Stomach (tissue), 19 donors: ENCODE results near the gene SCP2. TPM values are rescaled to one million over a fixed set of nuclear protein-coding genes. Genes with fewer than 3 reads are reported as not detected.
A peak's percentile ranks its signal among the peaks of the same experiment; 100 is the strongest.

ENCODE experiments used
- DNase-seq, 2 donors: peaks; one replicate each; pipeline versions ENCODE4 v3.0.0 to v3.0.0-alpha.2; 2013 to 2019
- H3K27ac ChIP-seq, 5 donors: fragments of 200-600 bp in 4 of 5; sonication (generic) in 4 of 5; one replicate each; pipeline ENCODE4 v1.5.1; 2013 to 2019; ENCODE audit warnings: mild to moderate bottlenecking in 1 of 5, moderate library complexity in 1 of 5
- H3K27me3 ChIP-seq, 3 donors: fragments of 200-600 bp; sonication (generic); one replicate each; pipeline ENCODE4 v1.5.1; 2017 to 2019; ENCODE audit warnings: mixed run types in 1 of 3
- H3K36me3 ChIP-seq, 4 donors: fragments of 200-600 bp; sonication (generic); 1 replicate in 3 of 4; 2 replicates in 1 of 4; pipeline ENCODE4 v1.5.1; 2016 to 2019
- H3K4me1 ChIP-seq, 4 donors: fragments of 200-600 bp; sonication (generic); one replicate each; pipeline ENCODE4 v1.5.1; 2016 to 2019
- H3K4me3 ChIP-seq, 4 donors: fragments of 200-600 bp; sonication (generic) in 3 of 4; one replicate each; pipeline ENCODE4 v1.5.1; 2016 to 2019; ENCODE audit warnings: mild to moderate bottlenecking in 1 of 4
- H3K9me3 ChIP-seq, 4 donors: fragments of 200-600 bp; sonication (generic); one replicate each; pipeline ENCODE4 v1.5.1; 2016 to 2019
- EP300 ChIP-seq: sonication (generic); formaldehyde crosslinking; IDR thresholded peaks from one replicate; pipeline ENCODE4 v1.6.1; 2017; ENCODE audit warnings: antibody characterized with exemption
- POLR2A ChIP-seq, 4 donors: fragments of 450-650 bp; IDR thresholded peaks; one replicate each; pipeline ENCODE4 v1.6.1; 2016; ENCODE audit warnings: antibody characterized with exemption in 4 of 4, control low read depth in 2 of 4, mild to moderate bottlenecking in 1 of 4, moderate library complexity in 1 of 4
- POLR2AphosphoS5 ChIP-seq, 3 donors: sonication (generic); formaldehyde crosslinking; IDR thresholded peaks; one replicate each; pipeline ENCODE4 v1.6.1; 2016; ENCODE audit warnings: antibody characterized with exemption in 3 of 3
- WGBS, 5 donors: extraction: QIAGEN DNeasy Blood & Tissue Kit in 3 of 5; methylation state at CpG; one replicate each; pipeline versions ENCODE4 v1.1.5 to v1.1.7; 2013 to 2018; 5-methylcytosine and 5-hydroxymethylcytosine counted together
- intact Hi-C: fragments of 100-400 bp; cut with DNase I; formaldehyde crosslinking; loops from one replicate; pipeline ENCODE4 v1.15.1; 2023; ENCODE audit warnings: low total_unique reads
- long read RNA-seq, 10 donors: transcript quantifications; one replicate each; lab custom pipeline, GENCODE V29; 2026
- polyA plus RNA-seq, 3 donors: library from polyadenylated mRNA; stranded (reverse); fragments of 200-250 nt; gene quantifications; one replicate each; pipeline ENCODE4 v1.2.3, GENCODE V29; 2013
- total RNA-seq, 5 donors: library from RNA; depleted of rRNA; stranded (reverse); fragments of >200 nt; gene quantifications; one replicate each; pipeline versions ENCODE4 v1.1.0 to v1.2.3, GENCODE V29; 2014 to 2016
- TF ChIP-seq, protein P1 (sequence below), 7 experiments: fragments of 450-650 bp in 4 of 7; fragments of 200-600 bp in 3 of 7; sonication (generic) in 3 of 7; IDR thresholded peaks; one replicate each; pipeline ENCODE4 v1.5.1; 2016 to 2019; ENCODE audit warnings: antibody characterized with exemption in 7 of 7, control low read depth in 2 of 7, mild to moderate bottlenecking in 1 of 7
- donor health status: healthy with polysubstance abuse.
- donor health status: Bipolar disorder and iron deficiency.
- donor health status: healthy.

SCP2 gene
- total RNA-seq = 100 to 1,000 TPM in 1 of 5 donors, 10 to 100 TPM in 4; 45.1 to 333 (median 86.4) TPM
- 100 to 1,000 TPM; 107 to 347 (median 177) TPM for polyA plus RNA-seq
- long read RNA-seq, donor 1, transcript SCP2-207 (5 exons, 894 nt) = major isoform, 31 of 37 reads
- long read RNA-seq, donor 1, transcript SCP2-203 (16 exons, 2,811 nt) = minor isoform, 5 of 37 reads
- long read RNA-seq, donor 1, partial matches to known transcripts = 0 of 37 reads
- long read RNA-seq, donor 1, other reads (novel, unspliced or antisense) = 0 of 37 reads
- long read RNA-seq, donor 2, transcript SCP2-207 (5 exons, 894 nt) = major isoform, 52 of 72 reads
- long read RNA-seq, donor 2, transcript SCP2-203 (16 exons, 2,811 nt) = minor isoform, 10 of 72 reads
- long read RNA-seq, donor 2, partial matches to known transcripts = 7 of 72 reads
- long read RNA-seq, donor 2, other reads (novel, unspliced or antisense) = 0 of 72 reads
- long read RNA-seq, donor 3, transcript SCP2-207 (5 exons, 894 nt) = major isoform, 36 of 60 reads
- long read RNA-seq, donor 3, transcript SCP2-203 (16 exons, 2,811 nt) = minor isoform, 6 of 60 reads
- long read RNA-seq, donor 3, partial matches to known transcripts = 13 of 60 reads
- long read RNA-seq, donor 3, other reads (novel, unspliced or antisense) = 0 of 60 reads
- long read RNA-seq, donor 4, partial matches to known transcripts = 0 of 5 reads
- long read RNA-seq, donor 4, other reads (novel, unspliced or antisense) = 0 of 5 reads
- long read RNA-seq, donor 5, transcript SCP2-207 (5 exons, 894 nt) = major isoform, 40 of 50 reads
- long read RNA-seq, donor 5, transcript SCP2-203 (16 exons, 2,811 nt) = minor isoform, 8 of 50 reads
- long read RNA-seq, donor 5, partial matches to known transcripts = 0 of 50 reads
- long read RNA-seq, donor 5, other reads (novel, unspliced or antisense) = 0 of 50 reads
- long read RNA-seq, donor 6 = 0 reads
- long read RNA-seq, donor 7, transcript SCP2-207 (5 exons, 894 nt) = major isoform, 49 of 87 reads
- long read RNA-seq, donor 7, transcript SCP2-203 (16 exons, 2,811 nt) = minor isoform, 12 of 87 reads
- long read RNA-seq, donor 7, partial matches to known transcripts = 21 of 87 reads
- long read RNA-seq, donor 7, other reads (novel, unspliced or antisense) = 0 of 87 reads
- long read RNA-seq, donor 8, transcript SCP2-203 (16 exons, 2,811 nt) = minor isoform, 8 of 80 reads
- long read RNA-seq, donor 8, transcript SCP2-207 (5 exons, 894 nt) = major isoform, 63 of 80 reads
- long read RNA-seq, donor 8, partial matches to known transcripts = 5 of 80 reads
- long read RNA-seq, donor 8, other reads (novel, unspliced or antisense) = 0 of 80 reads
- long read RNA-seq, donor 9, transcript SCP2-207 (5 exons, 894 nt) = major isoform, 36 of 57 reads
- long read RNA-seq, donor 9, transcript SCP2-203 (16 exons, 2,811 nt) = minor isoform, 8 of 57 reads
- long read RNA-seq, donor 9, partial matches to known transcripts = 11 of 57 reads
- long read RNA-seq, donor 9, other reads (novel, unspliced or antisense) = 0 of 57 reads
- long read RNA-seq, donor 10, transcript SCP2-207 (5 exons, 894 nt) = major isoform, 29 of 34 reads
- long read RNA-seq, donor 10, partial matches to known transcripts = 0 of 34 reads
- long read RNA-seq, donor 10, other reads (novel, unspliced or antisense) = 0 of 34 reads

DNA sequence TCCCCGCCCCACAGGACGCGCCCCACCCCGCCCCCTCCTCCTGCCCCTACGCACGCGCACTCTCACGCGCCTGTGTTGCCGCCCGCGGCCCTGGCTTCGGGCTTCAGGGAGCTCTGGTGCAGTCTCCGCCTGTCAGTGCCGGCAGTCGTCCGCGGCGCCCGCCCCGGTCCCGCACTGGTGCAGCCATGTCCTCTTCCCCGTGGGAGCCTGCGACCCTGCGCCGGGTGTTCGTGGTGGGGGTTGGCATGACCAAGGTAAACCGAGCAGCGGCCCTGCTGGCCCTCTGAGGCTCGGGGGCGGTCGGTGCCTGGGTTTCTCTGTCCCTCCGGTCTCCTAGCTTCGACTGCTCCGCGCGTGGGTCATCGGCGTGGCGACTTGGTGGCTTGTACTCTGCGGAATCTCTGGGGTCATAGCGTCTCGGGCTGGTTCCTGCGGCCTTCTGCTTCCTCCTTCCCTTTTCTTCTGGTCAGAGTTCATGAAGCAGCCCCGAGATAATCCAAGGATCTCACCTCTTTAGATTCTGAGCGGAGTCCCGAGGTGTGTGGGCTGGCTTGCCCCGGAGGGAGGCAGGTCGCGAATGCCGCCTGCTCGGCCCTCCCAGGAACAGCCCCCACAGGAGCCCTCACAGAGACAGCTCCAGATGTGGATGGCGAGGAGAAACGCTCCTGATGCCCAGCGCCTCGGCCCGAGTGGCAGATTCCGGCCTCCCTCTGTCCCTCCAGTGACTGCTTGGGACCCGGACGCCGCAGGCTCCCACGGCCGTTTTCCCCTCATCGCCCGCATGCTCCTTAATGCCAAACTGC, at the start of gene SCP2:
SCP2 (plus strand) TSS at position 65 of the 803 bp plus-strand sequence; CDS start at position 186, 121 bp downstream.
- peaks cover 12 to 58% (median 34%) of the 10 kb centered on the region in 4 donors for H3K4me1 ChIP-seq
- 0 to 2% (median 1%) methylated on average over 40 to 65 of the region's 65 CpGs for WGBS, 5 donors
- DNase-seq = peak; percentile 88 to 91
- H3K27me3 ChIP-seq = no peaks in the 10 kb centered on the region
- H3K9me3 ChIP-seq = no peaks in the 10 kb centered on the region
- TF ChIP-seq POLR2A (IDR thresholded peaks at IDR 0.05) (peak in 1 of 4 donors; percentile 63), EP300 (no peak), POLR2AphosphoS5 (IDR thresholded peaks at IDR 0.05) (peak; percentile 52 to 89 (median 75))
- TF ChIP-seq, protein P1, sequence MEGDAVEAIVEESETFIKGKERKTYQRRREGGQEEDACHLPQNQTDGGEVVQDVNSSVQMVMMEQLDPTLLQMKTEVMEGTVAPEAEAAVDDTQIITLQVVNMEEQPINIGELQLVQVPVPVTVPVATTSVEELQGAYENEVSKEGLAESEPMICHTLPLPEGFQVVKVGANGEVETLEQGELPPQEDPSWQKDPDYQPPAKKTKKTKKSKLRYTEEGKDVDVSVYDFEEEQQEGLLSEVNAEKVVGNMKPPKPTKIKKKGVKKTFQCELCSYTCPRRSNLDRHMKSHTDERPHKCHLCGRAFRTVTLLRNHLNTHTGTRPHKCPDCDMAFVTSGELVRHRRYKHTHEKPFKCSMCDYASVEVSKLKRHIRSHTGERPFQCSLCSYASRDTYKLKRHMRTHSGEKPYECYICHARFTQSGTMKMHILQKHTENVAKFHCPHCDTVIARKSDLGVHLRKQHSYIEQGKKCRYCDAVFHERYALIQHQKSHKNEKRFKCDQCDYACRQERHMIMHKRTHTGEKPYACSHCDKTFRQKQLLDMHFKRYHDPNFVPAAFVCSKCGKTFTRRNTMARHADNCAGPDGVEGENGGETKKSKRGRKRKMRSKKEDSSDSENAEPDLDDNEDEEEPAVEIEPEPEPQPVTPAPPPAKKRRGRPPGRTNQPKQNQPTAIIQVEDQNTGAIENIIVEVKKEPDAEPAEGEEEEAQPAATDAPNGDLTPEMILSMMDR (IDR thresholded peaks at IDR 0.05) = no peak
- intact Hi-C loops = no loop called here
- H3K27ac ChIP-seq = peak within 1 kb of the TSS; percentile 67 to 85 (median 83)
- H3K4me3 ChIP-seq = peak within 1 kb of the TSS; percentile 57 to 85 (median 70)
- H3K36me3 ChIP-seq = no peaks in the 10 kb centered on the region

DNA sequence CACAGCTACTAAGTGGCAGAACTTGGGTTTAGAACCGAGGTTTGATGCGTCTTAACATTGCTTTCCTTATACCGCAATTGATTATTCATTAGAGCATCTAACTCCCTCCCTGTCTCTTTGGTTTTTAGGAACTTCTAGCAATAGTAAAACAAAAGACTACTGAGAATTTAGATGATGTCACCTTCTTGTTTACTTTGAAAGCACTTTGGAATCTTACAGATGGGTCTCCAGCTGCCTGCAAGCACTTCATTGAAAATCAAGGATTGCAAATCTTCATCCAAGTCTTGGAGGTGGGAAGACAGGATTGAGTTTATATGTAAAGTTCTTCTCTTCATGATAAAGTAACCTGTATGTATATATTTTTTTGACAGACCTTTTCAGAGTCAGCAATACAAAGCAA, 49.5 kb upstream of the SCP2 start:
- DNase-seq = no peak
- no peaks in the 10 kb centered on the region for H3K4me1 ChIP-seq
- intact Hi-C loops = no loop called here
- no peak overlapping the region for H3K4me3 ChIP-seq
- H3K27me3 ChIP-seq = peaks cover 0 to under 1% (median 0%) of the 10 kb centered on the region in 3 donors
- WGBS, 5 donors = 83 to 96% (median 86%) methylated on average over 3 of the region's 3 CpGs
- H3K36me3 ChIP-seq = no peaks in the 10 kb centered on the region
- TF ChIP-seq POLR2A (IDR thresholded peaks at IDR 0.05) (no peak), POLR2AphosphoS5 (IDR thresholded peaks at IDR 0.05) (no peak), EP300 (no peak)
- TF ChIP-seq, protein P1 (IDR thresholded peaks at IDR 0.05) = no peak
- no peak overlapping the region for H3K27ac ChIP-seq
- no peaks in the 10 kb centered on the region for H3K9me3 ChIP-seq

DNA sequence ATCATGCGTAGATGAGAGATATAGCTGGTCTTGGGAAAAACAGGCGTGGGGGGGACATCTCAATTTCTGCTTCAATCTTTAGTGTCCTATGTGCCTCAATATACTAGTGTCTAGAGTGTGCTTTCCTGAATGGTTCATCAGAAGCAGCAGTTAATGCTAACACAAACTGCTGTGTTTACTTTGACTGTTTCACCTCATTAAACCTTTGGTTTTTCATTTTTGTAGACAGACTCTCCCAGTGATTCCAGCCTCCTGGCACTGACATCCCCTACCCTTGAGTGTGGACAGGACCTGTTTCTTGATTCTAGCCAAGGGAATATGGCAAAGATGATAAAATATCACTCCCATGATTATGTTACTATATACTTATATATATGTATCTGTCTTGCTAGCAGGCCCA, 46.9 kb upstream of the SCP2 start:
- H3K27ac ChIP-seq = no peak overlapping the region
- H3K4me3 ChIP-seq = no peak overlapping the region
- intact Hi-C loops = no loop called here
- H3K27me3 ChIP-seq = no peaks in the 10 kb centered on the region
- H3K9me3 ChIP-seq = no peaks in the 10 kb centered on the region
- WGBS, 5 donors = 90 to 97% (median 95%) methylated on average over 2 of the region's 2 CpGs
- no peaks in the 10 kb centered on the region for H3K36me3 ChIP-seq
- no peak for DNase-seq
- TF ChIP-seq EP300 = no peak
- no peak for TF ChIP-seq POLR2AphosphoS5 (IDR thresholded peaks at IDR 0.05)
- TF ChIP-seq, protein P1 (IDR thresholded peaks at IDR 0.05) = no peak
- no peak for TF ChIP-seq POLR2A (IDR thresholded peaks at IDR 0.05)
- no peaks in the 10 kb centered on the region for H3K4me1 ChIP-seq
